ENCODE results near the gene TRAPPC11. TPM values are rescaled to one million over a fixed set of nuclear protein-coding genes. Genes with fewer than 3 reads are reported as not detected.

The TRAPPC11 gene
- total RNA-seq, 2 donors from 2014 or later, result 19.5 to 21.6 TPM

DNA sequence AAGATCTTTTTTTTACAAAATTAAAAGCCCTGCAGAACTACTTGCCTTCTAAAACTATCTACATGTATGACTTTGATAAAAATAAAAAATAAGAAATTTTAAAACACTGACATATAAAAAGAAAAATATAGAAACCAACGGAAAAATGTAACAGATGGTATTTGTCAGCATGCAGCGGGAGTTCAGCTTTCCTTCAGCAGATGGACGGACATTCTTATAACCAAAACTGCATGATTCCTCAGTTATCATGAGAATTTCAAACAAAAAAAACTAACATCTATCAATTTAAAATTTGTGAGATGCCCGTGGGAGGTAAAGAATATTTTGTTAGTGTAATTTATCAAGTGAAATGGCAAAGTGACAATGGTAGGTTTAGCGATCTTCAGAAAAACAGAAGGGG is 23.4 kb upstream of the TRAPPC11 start:
- intact Hi-C loops (cut with DNase I), result no loop called here
- no peak for ATAC-seq
- no peak for DNase-seq

GRCh38 chr4:183636503-183636902 is 22.6 kb upstream of the TRAPPC11 start:
- ATAC-seq (peak in 1 of 2 donors; percentile 38), DNase-seq (no peak)
- intact Hi-C loops (cut with DNase I), result no loop called here

GRCh38 chr4:183636923-183637322 is 22.2 kb upstream of the TRAPPC11 start:
- ATAC-seq, result peak in 1 of 2 donors; percentile 61
- DNase-seq, result peak; percentile 31
- intact Hi-C loops (cut with DNase I), result no loop called here

GRCh38 chr4:183637461-183637860 is 21.6 kb upstream of the TRAPPC11 start:
- ATAC-seq (no peak), DNase-seq (no peak)
- intact Hi-C loops (cut with DNase I), result no loop called here

- no peak for ATAC-seq
- intact Hi-C loops (cut with DNase I), result no loop called here
- no peak for DNase-seq
These were observed 20.7 kb upstream of the TRAPPC11 start for GRCh38 chr4:183638436-183638835.

DNA sequence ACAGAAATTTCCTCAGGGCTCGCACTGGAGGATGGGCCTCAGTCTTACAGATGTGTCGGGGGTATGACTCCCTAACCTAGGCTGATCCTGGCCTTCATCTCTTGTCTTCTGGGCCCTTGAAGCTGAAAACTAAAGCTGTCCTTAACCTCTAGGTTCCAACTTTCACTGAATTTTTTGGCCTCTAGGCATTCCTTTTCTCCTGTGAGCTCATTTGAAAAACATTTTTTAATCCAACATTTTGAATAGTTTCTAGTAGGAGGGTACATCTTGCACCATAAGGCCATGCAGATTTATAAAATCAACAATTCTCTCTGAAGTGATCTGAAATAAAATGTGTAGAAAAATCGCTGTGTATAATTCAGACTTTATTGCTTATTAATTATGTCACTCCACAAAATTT is 19.8 kb upstream of the TRAPPC11 start:
- DNase-seq (no peak), ATAC-seq (no peak)
- intact Hi-C loops (cut with DNase I), result no loop called here

DNA sequence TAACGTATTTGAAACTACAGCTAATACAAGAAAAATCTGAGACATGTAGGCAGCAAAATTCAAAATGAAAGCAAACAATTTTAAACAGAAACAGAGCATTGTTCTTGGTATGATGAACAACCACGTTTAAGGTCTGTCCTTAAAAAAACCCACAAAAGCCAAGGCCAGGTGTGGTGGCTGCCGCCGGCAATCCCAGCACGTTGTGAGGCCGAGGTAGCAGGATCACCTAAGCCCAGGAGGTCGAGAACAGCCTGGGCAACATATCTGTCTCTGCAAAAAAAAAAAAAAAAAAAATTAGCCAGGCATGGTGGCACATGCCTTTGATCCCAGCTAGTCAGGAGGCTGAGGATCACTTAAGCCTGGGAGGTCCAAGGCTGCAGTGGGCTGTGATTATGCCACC is 13.8 kb upstream of the TRAPPC11 start:
- ATAC-seq, result no peak
- no peak for DNase-seq
- intact Hi-C loops (cut with DNase I), result no loop called here

- ATAC-seq (no peak), DNase-seq (no peak)
- intact Hi-C loops (cut with DNase I), result loop anchor here in 1 of 2 donors (10.0 kb wide), 2 partner anchors 153 to 183 kb away; partner anchors contain the start of gene ING2
These were observed 1.5 kb upstream of the TRAPPC11 start for GRCh38 chr4:183657564-183657963.

DNA sequence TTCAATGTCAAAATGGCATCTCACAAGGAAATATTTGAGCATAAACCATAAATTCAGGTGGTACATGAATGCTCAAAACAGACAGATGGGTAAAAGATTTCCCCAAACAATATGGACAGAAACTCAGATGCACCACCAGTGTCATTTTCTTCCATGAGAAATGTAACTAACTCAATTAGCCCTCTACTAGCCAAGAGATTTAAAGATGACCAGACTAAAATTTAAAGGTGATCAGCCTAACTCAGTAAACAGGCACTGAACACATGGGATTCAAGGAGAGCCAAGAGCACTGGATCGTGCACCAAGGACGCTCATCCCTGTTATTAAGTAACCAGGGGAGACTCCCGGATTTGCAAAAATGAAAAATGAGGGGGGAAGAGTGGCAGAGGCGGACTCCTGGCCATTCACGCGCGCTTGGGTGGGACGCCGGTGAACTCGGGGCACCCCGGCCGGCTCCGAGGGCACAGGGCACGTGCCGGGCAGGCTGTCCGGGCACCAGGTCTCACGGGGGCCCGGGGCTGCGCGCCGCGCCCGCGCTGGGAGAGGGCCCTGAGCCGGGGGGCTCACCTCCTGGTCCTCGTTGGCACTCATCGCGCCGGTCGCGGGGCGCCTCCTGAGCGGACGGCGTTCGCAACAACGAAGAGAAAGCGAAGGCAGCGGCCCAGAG is 598 bp upstream of the TRAPPC11 start:
- ATAC-seq, result peak; percentile 49 to 65
- DNase-seq, result peak; percentile 28
- intact Hi-C loops (cut with DNase I), result loop anchor here in 1 of 2 donors (10.0 kb wide), 2 partner anchors 154 to 184 kb away; partner anchors contain the start of gene ING2

- intact Hi-C loops (cut with DNase I), result loop anchor here in 1 of 2 donors (10.0 kb wide), 2 partner anchors 155 to 185 kb away; partner anchors contain the start of gene ING2
- no peak for DNase-seq
- ATAC-seq, result no peak
These were observed 764 bp downstream of the TRAPPC11 start for GRCh38 chr4:183659872-183660242.

- DNase-seq, result no peak
- intact Hi-C loops (cut with DNase I), result no loop called here
- no peak for ATAC-seq
These were observed 7.0 kb downstream of the TRAPPC11 start for GRCh38 chr4:183666088-183666487.

DNA sequence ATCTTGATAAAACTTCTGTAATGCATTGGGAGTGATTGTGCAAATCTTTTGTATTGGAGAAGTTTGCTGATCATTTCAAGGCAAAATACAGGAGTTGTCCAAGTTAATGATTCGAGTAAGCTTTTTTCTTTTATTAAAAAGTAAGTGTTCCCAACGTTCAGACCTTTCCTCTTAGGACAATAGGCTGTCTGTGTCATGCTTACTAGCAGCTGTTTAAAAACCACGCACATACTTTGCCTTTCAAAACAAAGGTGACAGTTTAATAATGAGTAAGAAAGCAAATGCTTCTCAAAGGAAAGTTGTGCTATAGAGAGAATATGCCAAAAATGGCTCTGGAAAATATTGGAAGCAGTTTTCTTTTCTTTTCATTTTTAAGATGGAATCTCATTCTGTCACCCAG is 11.2 kb downstream of the TRAPPC11 start:
- no peak for DNase-seq
- intact Hi-C loops (cut with DNase I), result no loop called here
- no peak for ATAC-seq

DNA sequence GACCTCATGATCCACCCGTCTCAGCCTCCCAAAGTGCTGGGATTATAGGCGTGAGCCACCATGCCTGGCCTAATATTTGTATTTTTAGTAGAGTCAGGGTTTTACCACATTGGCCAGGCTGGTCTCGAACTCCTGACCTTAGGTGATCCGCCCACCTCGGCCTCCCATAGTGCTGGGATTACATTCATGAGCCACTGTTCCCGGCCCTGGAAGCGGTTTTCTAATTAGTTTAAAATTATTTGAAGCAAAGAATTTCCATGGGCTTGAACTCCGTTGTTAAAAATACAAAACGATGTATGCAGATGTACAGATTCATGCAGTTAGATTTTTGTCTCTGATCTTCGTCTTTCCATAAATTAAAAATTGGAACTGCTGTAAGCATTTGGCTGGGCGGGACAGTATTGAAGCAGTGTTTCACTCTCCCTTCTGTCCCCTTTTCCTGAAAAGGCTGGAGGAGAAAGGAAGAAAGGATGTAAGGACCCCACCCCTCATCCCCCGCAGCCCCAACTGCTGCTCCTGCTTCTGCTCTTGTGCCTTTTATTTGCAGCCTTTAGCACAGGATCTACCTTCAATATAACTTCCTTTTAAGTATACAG is 12.0 kb downstream of the TRAPPC11 start:
- intact Hi-C loops (cut with DNase I), result no loop called here

DNA sequence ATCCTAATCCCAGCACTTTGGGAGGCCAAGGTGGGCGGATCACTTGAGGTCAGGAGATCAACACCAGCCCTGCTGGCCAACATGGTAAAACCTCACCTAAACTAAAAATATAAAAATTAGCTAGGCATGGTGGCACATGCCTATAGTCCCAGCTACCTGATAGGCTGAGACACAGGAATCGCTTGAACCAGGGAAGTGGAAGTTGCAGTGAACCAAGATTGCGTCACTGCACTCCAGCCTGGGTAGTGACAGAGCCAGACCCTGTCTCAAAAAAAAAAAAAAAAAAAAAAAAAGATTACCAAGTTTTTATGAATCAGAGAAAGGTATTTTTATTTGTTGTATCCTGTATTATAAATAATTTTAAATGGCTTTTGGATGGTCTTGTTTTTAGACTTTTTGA is 15.1 kb downstream of the TRAPPC11 start:
- intact Hi-C loops (cut with DNase I), result no loop called here
- DNase-seq, result no peak
- ATAC-seq, result no peak

More for the DNA sequence above, 12.0 kb downstream of the TRAPPC11 start:
- ATAC-seq (no peak), DNase-seq (no peak)

GRCh38 chr4:183675625-183676024 is 16.5 kb downstream of the TRAPPC11 start:
- DNase-seq, result no peak
- ATAC-seq, result no peak
- intact Hi-C loops (cut with DNase I), result no loop called here

DNA sequence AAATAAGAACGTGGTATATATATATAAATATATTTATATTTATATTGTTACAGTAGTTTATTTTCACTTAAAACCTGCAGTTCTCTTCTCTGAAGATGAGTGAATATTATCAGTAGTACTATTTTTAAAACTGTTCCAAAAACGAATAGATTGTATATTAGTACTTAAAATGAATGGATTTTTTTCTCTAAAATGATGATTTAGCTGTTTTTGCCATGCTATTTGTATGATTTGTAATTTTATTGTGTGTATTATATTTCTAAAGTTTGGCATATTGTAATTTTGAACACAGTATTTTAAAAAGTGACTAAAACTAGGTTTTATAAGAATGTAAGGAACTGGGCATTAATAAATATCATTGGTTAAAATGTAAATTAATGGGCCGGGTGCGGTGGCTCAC is 22.0 kb downstream of the TRAPPC11 start:
- intact Hi-C loops (cut with DNase I), result no loop called here
- ATAC-seq (no peak), DNase-seq (no peak)

- intact Hi-C loops (cut with DNase I), result no loop called here
These were observed 27.4 kb downstream of the TRAPPC11 start for GRCh38 chr4:183686461-183686860.

GRCh38 chr4:183688216-183688615 is 29.1 kb downstream of the TRAPPC11 start:
- intact Hi-C loops (cut with DNase I), result no loop called here
- DNase-seq (no peak), ATAC-seq (no peak)

More at GRCh38 chr4:183686461-183686860, 27.4 kb downstream of the TRAPPC11 start:
- ATAC-seq (no peak), DNase-seq (no peak)

- DNase-seq (no peak), ATAC-seq (no peak)
- intact Hi-C loops (cut with DNase I), result no loop called here
These were observed 31.9 kb downstream of the TRAPPC11 start for GRCh38 chr4:183691006-183691405.

GRCh38 chr4:183691897-183692296 is 32.8 kb downstream of the TRAPPC11 start:
- no peak for ATAC-seq
- intact Hi-C loops (cut with DNase I), result no loop called here
- DNase-seq, result no peak

DNA sequence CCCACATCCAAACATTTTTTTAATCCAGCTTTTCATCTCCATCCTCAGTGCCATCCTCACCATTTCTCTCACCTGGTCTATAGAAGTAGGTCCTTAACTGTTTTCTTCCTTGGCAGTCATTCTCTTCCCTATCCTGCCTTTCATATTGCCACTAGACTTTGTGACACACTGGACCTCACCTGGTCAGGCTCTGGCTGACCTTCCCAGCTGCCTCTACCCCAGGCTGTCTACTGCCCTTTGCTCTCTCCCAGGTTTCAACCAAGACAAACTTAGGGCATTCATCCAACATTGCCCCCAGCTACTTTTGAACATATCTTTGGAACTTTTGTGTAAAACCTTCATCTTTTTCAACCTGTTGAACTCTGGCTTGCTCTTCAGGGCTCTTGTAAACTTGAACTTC is 39.8 kb downstream of the TRAPPC11 start:
- DNase-seq (no peak), ATAC-seq (no peak)
- intact Hi-C loops (cut with DNase I), result no loop called here
